HEK293T (cell line): ENCODE data around the gene OGT.

Experiments
- CTCF ChIA-PET: fragments of 350-600 bp; formaldehyde crosslinking; extraction: SDS; loops from one replicate; lab custom pipeline; 2021; ENCODE audit warnings: antibody characterized with exemption, inconsistent platforms; lab: Yijun Ruan, JAX
- POLR2A ChIA-PET: fragments of 350-600 bp; formaldehyde crosslinking; extraction: SDS; loops from one replicate; lab custom pipeline; 2020; ENCODE audit warnings: antibody characterized with exemption, inconsistent platforms; lab: Yijun Ruan, JAX
- DNase-seq: peaks from one replicate; pipeline ENCODE4 v3.0.0; 2012; ENCODE audit warnings: mixed read lengths; ENCODE audit errors: extremely low spot score
- ARNT ChIP-seq: fragments of 450-650 bp; IDR thresholded peaks from 2 replicates; pipeline ENCODE4 v1.6.1; 2017; ENCODE audit warnings: mild to moderate bottlenecking
- BHLHE40 ChIP-seq: fragments of 450-650 bp; IDR thresholded peaks from 2 replicates; pipeline ENCODE4 v1.6.1; 2016; ENCODE audit warnings: mild to moderate bottlenecking, moderate library complexity, borderline replicate concordance
- CTBP1 ChIP-seq: fragments of 450-650 bp; IDR thresholded peaks from 2 replicates; pipeline ENCODE4 v1.6.1; 2016; ENCODE audit warnings: borderline replicate concordance
- ELF4 ChIP-seq: fragments of 450-650 bp; IDR thresholded peaks from 2 replicates; pipeline ENCODE4 v1.6.1; 2017; ENCODE audit warnings: antibody characterized with exemption
- FOXA1 ChIP-seq: fragments of 450-650 bp; IDR thresholded peaks from 2 replicates; pipeline ENCODE4 v1.6.1; 2016; ENCODE audit warnings: mild to moderate bottlenecking
- FOXK2 ChIP-seq: fragments of 450-650 bp; IDR thresholded peaks from 2 replicates; pipeline ENCODE4 v1.6.1; 2016; ENCODE audit warnings: mild to moderate bottlenecking
- FOXM1 ChIP-seq: fragments of 450-650 bp; IDR thresholded peaks from 2 replicates; pipeline ENCODE4 v1.6.1; 2017; ENCODE audit warnings: mild to moderate bottlenecking, borderline replicate concordance
- HDGF ChIP-seq: fragments of 450-650 bp; IDR thresholded peaks from 2 replicates; pipeline ENCODE4 v1.6.1; 2017; ENCODE audit warnings: antibody characterized with exemption, borderline replicate concordance
- L3MBTL2 ChIP-seq: fragments of 450-650 bp; conservative IDR thresholded peaks from 2 replicates; pipeline ENCODE4 v1.6.1; 2016; ENCODE audit warnings: mild to moderate bottlenecking
- LEF1 ChIP-seq: fragments of 450-650 bp; IDR thresholded peaks from 2 replicates; pipeline ENCODE4 v1.6.1; 2017; ENCODE audit warnings: mild to moderate bottlenecking, borderline replicate concordance
- NFRKB ChIP-seq: fragments of 450-650 bp; IDR thresholded peaks from 2 replicates; pipeline ENCODE4 v1.6.1; 2016; ENCODE audit warnings: mild to moderate bottlenecking, moderate library complexity
- SP1 ChIP-seq: fragments of 450-650 bp; IDR thresholded peaks from 2 replicates; pipeline ENCODE4 v1.6.1; 2017
- SUZ12 ChIP-seq: fragments of 450-650 bp; IDR thresholded peaks from 2 replicates; pipeline ENCODE4 v1.6.1; 2016; ENCODE audit warnings: mild to moderate bottlenecking
- TARDBP ChIP-seq: fragments of 450-650 bp; IDR thresholded peaks from 2 replicates; pipeline ENCODE4 v1.6.1; 2016
- ZNF384 ChIP-seq: fragments of 450-650 bp; IDR thresholded peaks from 2 replicates; pipeline ENCODE4 v1.6.1; 2016
- TF ChIP-seq, protein P1 (sequence below): fragments of 450-650 bp; IDR thresholded peaks from 2 replicates; pipeline ENCODE4 v1.6.1; 2016

OGT gene

DNA sequence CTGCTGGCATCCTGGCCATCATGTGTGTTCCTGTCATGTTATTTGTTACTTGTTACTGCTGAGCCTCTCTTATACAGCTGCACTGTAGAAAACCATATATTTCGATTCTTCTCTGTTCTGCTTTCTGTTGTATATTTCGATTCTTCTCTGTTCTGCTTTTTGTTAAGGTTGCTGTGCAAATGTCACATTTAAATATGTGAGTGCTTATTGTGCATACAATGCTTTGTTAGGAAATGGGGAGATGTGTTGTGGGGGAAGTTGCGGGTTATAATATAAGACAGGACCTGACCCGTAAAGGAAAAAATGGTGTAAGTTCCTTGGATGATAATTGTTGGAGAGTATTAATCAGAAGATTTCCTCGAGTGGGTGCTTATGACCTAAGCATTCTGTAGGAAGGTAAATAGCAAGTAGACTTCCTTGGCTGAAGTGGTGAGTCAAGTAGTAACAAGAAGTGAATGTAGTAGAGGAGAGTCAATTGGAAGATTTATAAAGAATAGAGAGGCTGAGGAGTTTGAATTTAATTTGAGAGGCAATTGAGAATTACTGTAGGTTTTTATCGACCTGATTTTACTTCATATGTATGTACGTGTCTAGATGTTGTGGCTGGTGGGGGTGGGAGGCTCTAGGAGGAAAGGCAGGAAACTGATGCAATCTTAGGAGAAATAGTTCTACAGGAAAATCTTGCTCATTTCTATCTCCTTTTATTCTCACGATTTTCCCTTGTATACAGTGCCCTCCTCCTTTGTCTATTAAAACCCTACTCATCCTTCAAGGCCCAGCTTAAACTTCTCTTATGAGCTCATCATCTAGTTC, 8.5 kb downstream of the OGT start:
- ChIA-PET POLR2A (interaction anchor here (0.9 to 5.7 kb wide), 2 partner anchors 8 to 9 kb away, joined by 4 to 41 read pairs; partner anchors contain the start of gene OGT), CTCF (no interaction called here)
- no peak for DNase-seq
- TF ChIP-seq ZNF384 = no peak
- no peak for TF ChIP-seq BHLHE40
- TF ChIP-seq SUZ12 = no peak
- TF ChIP-seq FOXA1 = no peak
- no peak for TF ChIP-seq SP1
- no peak for TF ChIP-seq LEF1
- TF ChIP-seq FOXM1 = no peak
- TF ChIP-seq HDGF = no peak
- no peak for TF ChIP-seq CTBP1
- TF ChIP-seq ARNT = no peak
- TF ChIP-seq ELF4 = no peak
- TF ChIP-seq, protein P1, sequence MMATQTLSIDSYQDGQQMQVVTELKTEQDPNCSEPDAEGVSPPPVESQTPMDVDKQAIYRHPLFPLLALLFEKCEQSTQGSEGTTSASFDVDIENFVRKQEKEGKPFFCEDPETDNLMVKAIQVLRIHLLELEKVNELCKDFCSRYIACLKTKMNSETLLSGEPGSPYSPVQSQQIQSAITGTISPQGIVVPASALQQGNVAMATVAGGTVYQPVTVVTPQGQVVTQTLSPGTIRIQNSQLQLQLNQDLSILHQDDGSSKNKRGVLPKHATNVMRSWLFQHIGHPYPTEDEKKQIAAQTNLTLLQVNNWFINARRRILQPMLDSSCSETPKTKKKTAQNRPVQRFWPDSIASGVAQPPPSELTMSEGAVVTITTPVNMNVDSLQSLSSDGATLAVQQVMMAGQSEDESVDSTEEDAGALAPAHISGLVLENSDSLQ = no peak

DNA sequence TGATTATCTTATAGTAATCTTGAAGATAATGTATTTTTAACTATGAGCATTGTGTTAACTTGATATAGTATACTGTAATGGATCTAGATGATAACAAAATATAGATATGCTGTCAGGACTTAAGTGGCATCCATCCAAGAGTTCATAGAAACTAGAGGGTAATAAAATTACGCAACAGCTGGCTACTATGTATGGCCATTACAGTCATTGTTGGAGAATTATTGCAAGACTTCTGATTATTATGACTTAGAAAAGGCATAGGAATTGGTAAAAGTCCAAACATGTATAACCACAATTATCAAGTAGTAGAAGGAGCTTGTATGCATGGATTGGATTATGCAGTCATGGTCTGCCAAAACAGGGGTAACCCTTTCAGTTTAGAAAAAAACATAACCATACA, 9.5 kb downstream of the OGT start:
- TF ChIP-seq TARDBP = no peak
- TF ChIP-seq L3MBTL2 = no peak
- no peak for TF ChIP-seq ARNT
- TF ChIP-seq SUZ12 = no peak
- TF ChIP-seq ZNF384 = no peak
- no peak for TF ChIP-seq FOXM1
- TF ChIP-seq ELF4 = no peak
- POLR2A ChIA-PET = interaction anchor here (5.7 kb wide), 1 partner anchor 9 kb away, joined by 41 read pairs; the partner anchor contains the start of gene OGT
- CTCF ChIA-PET = no interaction called here
- DNase-seq = no peak

DNA sequence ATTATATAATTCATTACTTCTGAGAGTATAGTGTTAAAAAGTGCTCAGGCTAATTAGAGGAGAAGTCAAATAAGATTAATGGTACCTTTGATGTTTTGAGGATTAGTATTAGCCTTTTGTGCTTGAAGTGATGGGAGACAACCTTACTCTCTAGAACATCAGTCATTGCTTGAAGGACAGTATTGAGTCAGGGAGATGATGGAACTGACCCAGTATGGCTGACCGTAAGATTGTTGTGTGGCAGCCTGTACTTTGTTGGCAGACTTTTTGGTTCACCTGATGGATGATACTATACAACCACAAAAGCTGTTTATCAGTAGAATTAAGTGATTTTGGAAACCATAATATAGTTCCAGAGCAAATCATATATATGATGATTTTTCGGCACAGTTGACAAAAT, 9.9 kb downstream of the OGT start:
- TF ChIP-seq NFRKB (no peak), BHLHE40 (no peak), CTBP1 (no peak), FOXK2 (no peak), FOXA1 (no peak), ARNT (no peak), ELF4 (no peak), ZNF384 (no peak), LEF1 (no peak), TARDBP (no peak), SUZ12 (no peak), L3MBTL2 (no peak)
- CTCF ChIA-PET = no interaction called here
- POLR2A ChIA-PET = interaction anchor here (5.7 kb wide), 1 partner anchor 9 kb away, joined by 41 read pairs; the partner anchor contains the start of gene OGT
- DNase-seq = no peak

DNA sequence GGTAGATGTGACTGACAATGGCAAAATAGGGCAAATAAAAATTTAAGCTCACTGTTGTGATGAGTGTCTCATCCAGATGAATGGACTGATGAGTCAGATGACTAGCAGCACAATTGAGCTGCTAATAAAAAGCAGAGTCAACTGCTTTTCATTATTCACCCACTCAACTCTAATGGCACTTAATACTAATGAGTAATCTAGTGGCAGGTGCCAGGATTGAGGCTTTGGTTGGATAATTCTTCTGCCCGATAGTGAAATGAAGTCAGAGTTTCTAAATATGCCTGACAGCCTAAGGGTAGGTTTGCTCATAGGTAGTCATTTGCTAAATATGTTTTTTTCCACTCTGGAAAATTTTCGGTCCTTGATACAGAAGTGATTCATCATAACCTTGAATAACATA, 10.4 kb downstream of the OGT start:
- ChIA-PET CTCF (no interaction called here), POLR2A (interaction anchor here (5.7 kb wide), 1 partner anchor 10 kb away, joined by 41 read pairs; the partner anchor contains the start of gene OGT)
- no peak for TF ChIP-seq LEF1
- TF ChIP-seq FOXK2 = no peak
- TF ChIP-seq TARDBP = no peak
- no peak for TF ChIP-seq FOXA1
- no peak for TF ChIP-seq SP1
- TF ChIP-seq HDGF = no peak
- TF ChIP-seq L3MBTL2 = no peak
- TF ChIP-seq FOXM1 = no peak
- TF ChIP-seq, protein P1 = no peak
- no peak for TF ChIP-seq ZNF384
- no peak for TF ChIP-seq CTBP1
- DNase-seq = no peak

DNA sequence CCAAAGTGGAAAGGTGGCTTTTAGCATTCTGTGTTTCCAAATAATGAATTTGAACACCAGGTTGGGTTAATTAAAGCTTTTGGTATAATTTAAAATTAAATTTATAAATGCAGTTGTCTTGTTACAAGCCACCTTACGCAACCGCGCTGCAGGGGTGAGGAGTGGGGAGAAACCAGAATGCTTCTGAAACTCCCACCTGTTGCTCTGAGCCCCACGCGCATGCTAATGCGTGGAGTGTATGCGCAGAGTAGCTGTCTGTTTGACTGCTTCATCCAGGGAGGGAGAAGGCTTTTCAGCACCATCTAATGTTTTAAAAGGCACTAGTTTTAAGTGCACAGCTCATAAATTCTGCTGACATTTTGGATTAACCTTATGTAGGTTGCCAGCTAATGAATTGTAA, 12.5 kb downstream of the OGT start:
- DNase-seq = no peak
- ChIA-PET POLR2A (interaction anchor here (5.7 kb wide), 1 partner anchor 12 kb away, joined by 41 read pairs; the partner anchor contains the start of gene OGT), CTCF (no interaction called here)
- TF ChIP-seq SUZ12 (no peak), FOXK2 (no peak), NFRKB (no peak), ELF4 (no peak), FOXA1 (no peak), ZNF384 (no peak), BHLHE40 (no peak), TARDBP (no peak), SP1 (no peak), HDGF (no peak), L3MBTL2 (no peak), CTBP1 (no peak), ARNT (no peak)
- TF ChIP-seq, protein P1 = no peak

DNA sequence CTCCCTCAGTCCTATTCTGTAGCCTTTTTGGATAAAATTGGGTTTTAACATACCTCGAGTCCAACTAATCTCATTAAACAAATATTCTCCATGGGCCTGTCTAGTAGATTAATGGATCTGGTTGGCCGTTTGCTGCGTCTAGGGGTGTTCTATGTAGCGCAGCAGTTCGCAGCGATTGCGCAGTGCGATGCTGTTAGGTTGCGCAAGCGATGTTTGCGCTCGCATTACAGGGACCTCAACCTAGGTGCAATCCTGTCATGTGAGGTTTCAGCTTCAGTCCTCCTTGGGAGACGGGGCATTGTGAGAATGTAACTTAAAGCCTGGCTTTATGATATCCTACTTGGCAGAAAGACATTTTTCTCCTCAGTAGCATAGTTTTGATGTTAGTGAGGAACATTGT, 14.0 kb downstream of the OGT start:
- TF ChIP-seq, protein P1 = no peak
- TF ChIP-seq ZNF384 (no peak), FOXM1 (no peak), CTBP1 (no peak), NFRKB (no peak), BHLHE40 (no peak), ARNT (no peak), SP1 (no peak), LEF1 (no peak), ELF4 (no peak)
- CTCF ChIA-PET = no interaction called here
- POLR2A ChIA-PET = interaction anchor here (5.7 kb wide), 1 partner anchor 13 kb away, joined by 41 read pairs; the partner anchor contains the start of gene OGT
- DNase-seq = no peak
